Panc1 (cell line): Measurements from ENCODE around the gene FIBCD1. TPM values are rescaled to one million over a fixed set of nuclear protein-coding genes. Genes with fewer than 3 reads are reported as not detected.

ENCODE experiments used
- ATAC-seq: fragments of 200-7000 bp; cut with Tn5 transposase; 2 replicates; pipeline ENCODE4 v1.9.1; 2020; ENCODE audit warnings: mild to moderate bottlenecking, moderate library complexity
- BruUV-seq: library from RNA; stranded (reverse); fragments of 400-500 nt; replicated peaks from 2 replicates; lab custom pipeline; 2021; lab: Mats Ljungman, UMichigan
- CTCF ChIA-PET: fragments of 300-600 bp; sonication (Branson Sonifier 250); formaldehyde crosslinking; loops from one replicate; lab custom pipeline; 2022; ENCODE audit warnings: antibody characterized with exemption; lab: Charles Lee
- POLR2A ChIA-PET: fragments of 300-600 bp; sonication (Branson Sonifier 250); formaldehyde crosslinking; loops from one replicate; lab custom pipeline; 2022; ENCODE audit warnings: antibody characterized with exemption; lab: Charles Lee
- DNase-seq: peaks from one replicate; pipeline ENCODE4 v3.0.0-alpha.2; 2010; ENCODE audit warnings: low read depth, low spot score
- H3K27ac ChIP-seq: 2 replicates; pipeline ENCODE4 v1.5.1; 2011; ENCODE audit warnings: mild to moderate bottlenecking, low read length, inconsistent platforms
- H3K27me3 ChIP-seq: fragments of 200-500 bp; sonication (Bioruptor generic); 2 replicates; pipeline ENCODE4 v1.6.0; 2014; ENCODE audit warnings: low read length, inconsistent platforms; ENCODE audit not compliant: control insufficient read depth, insufficient read depth
- H3K36me3 ChIP-seq: fragments of 200-500 bp; sonication (Bioruptor generic); 2 replicates; pipeline ENCODE4 v1.5.1; 2014; ENCODE audit warnings: inconsistent platforms, mild to moderate bottlenecking, low read length, moderate library complexity; ENCODE audit not compliant: control insufficient read depth, insufficient read depth
- H3K4me1 ChIP-seq: 2 replicates; pipeline ENCODE4 v1.5.1; 2011; ENCODE audit warnings: inconsistent platforms, mild to moderate bottlenecking, low read length, moderate library complexity; ENCODE audit not compliant: control insufficient read depth, insufficient read depth
- H3K4me3 ChIP-seq, 2 experiments: 2 replicates each; pipeline ENCODE4 v1.5.1; 2011 to 2012; ENCODE audit warnings: low read depth in 2 of 2, low read length in 2 of 2, mild to moderate bottlenecking in 2 of 2, inconsistent platforms in 1 of 2, moderate library complexity in 1 of 2
- H3K9me3 ChIP-seq: fragments of 200-500 bp; sonication (Bioruptor generic); 2 replicates; pipeline ENCODE4 v1.5.1; 2014; ENCODE audit warnings: low read depth, mild to moderate bottlenecking, inconsistent platforms, low read length, moderate library complexity; ENCODE audit not compliant: control insufficient read depth, insufficient read depth
- POLR2AphosphoS5 ChIP-seq: IDR thresholded peaks from 2 replicates; pipeline ENCODE4 v1.6.1; 2012; ENCODE audit warnings: mild to moderate bottlenecking, low read depth, low read length, moderate library complexity
- REST ChIP-seq, 2 experiments: IDR thresholded peaks; 2 replicates each; pipeline ENCODE4 v1.6.1; 2011 to 2012; ENCODE audit warnings: low read depth in 2 of 2, control low read depth in 1 of 2, low read length in 1 of 2, mild to moderate bottlenecking in 1 of 2, moderate library complexity in 1 of 2; ENCODE audit not compliant: insufficient read depth in 1 of 2
- SIN3A ChIP-seq: IDR thresholded peaks from 2 replicates; pipeline ENCODE4 v1.6.1; 2012; ENCODE audit warnings: low read depth, mild to moderate bottlenecking, low read length, moderate library complexity, borderline replicate concordance; ENCODE audit not compliant: insufficient read depth
- TCF7L2 ChIP-seq: IDR thresholded peaks from 2 replicates; pipeline ENCODE4 v1.6.1; 2011; ENCODE audit warnings: mild to moderate bottlenecking, low read depth, low read length, inconsistent platforms
- in situ Hi-C: cut with HindIII; loops from 2 replicates; pipeline ENCODE4 v1.10.0; 2016; ENCODE audit warnings: low sequenced_read_pairs, low pct_unique_long_range_greater_than_20kb
- intact Hi-C: fragments of 100-400 bp; cut with micrococcal nuclease; formaldehyde crosslinking; loops from one replicate; pipeline ENCODE4 v1.10.0; 2022; ENCODE audit not compliant: unreplicated experiment
- total RNA-seq: library from RNA; stranded (reverse); gene quantifications from one replicate; pipeline ENCODE4 v1.2.1, GENCODE V29; 2021; ENCODE audit not compliant: unreplicated experiment
- TF ChIP-seq, protein P1 (sequence below): fragments of 450-650 bp; IDR thresholded peaks from 2 replicates; pipeline ENCODE4 v1.5.1; 2017; ENCODE audit warnings: mild to moderate bottlenecking

FIBCD1 gene
- total RNA-seq, 1 experiment from 2014 or later, result 16.3 TPM

GRCh38 chr9:130906735-130907416, 32.2 kb downstream of the FIBCD1 start:
- ATAC-seq, result no peak
- CTCF ChIA-PET, result interaction anchor here (0.6 kb wide), 1 partner anchor 41 kb away, joined by 5 read pairs; no protein-coding TSS in a partner anchor

DNA sequence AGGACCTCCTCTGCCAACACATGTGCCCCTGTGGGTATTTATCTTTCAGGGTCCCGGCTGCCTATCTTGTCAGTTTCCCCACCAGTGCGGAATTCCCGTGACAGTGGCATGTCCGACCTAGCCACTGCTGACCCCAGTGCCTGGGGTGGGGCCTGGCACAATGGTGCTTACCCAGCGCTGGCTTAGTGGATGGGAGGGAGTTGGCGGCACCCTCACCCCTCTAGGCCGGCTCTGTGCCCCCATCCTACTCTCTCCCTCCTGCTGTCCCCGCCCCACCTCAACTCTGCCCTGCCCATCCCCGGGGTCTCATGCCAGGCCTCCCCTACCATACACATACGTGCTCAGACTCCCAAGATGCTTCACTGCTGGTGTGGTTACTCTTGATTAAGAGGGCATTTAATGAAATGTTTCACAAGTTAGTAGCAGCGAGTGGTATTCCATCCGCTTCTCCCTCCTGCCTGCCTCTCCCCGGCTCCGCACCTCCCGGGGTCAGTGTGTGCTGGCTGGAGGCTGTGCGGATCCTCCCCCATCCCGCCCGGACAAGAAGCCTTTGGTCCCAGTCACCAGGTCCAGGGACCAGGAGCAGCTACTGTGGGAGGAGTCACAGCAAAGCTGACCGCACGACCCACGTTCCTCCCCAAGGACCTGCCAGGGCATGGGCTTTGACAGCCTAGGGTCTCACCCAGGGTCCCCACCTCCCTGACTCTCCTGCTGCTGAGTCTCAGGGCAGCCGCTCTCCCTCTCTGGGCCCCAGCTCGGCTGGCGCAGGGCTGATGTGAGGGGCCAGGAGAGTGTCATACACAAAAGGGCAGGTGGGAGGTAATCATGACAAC, 32.9 kb downstream of the FIBCD1 start:
- Histone ChIP-seq H3K9me3 (no peaks in the 10 kb centered on the region), H3K4me1 (no peaks in the 10 kb centered on the region), H3K36me3 (no peaks in the 10 kb centered on the region), H3K4me3 (no peak overlapping the region), H3K27me3 (no peaks in the 10 kb centered on the region), H3K27ac (no peak overlapping the region)
- intact Hi-C loops, result no loop called here
- BruUV-seq, result no TSS peak
- no peak for ATAC-seq
- in situ Hi-C loops, result no loop called here
- ChIA-PET CTCF (no interaction called here), POLR2A (no interaction called here)
- DNase-seq, result no peak
- TF ChIP-seq TCF7L2 (no peak), REST (IDR thresholded peaks at IDR 0.05; ENCODE audit: insufficient read depth in 1 of 2, low read depth in 2 of 2, low read length in 1 of 2) (no peak), SIN3A (no peak), POLR2AphosphoS5 (no peak)
- TF ChIP-seq, protein P1, sequence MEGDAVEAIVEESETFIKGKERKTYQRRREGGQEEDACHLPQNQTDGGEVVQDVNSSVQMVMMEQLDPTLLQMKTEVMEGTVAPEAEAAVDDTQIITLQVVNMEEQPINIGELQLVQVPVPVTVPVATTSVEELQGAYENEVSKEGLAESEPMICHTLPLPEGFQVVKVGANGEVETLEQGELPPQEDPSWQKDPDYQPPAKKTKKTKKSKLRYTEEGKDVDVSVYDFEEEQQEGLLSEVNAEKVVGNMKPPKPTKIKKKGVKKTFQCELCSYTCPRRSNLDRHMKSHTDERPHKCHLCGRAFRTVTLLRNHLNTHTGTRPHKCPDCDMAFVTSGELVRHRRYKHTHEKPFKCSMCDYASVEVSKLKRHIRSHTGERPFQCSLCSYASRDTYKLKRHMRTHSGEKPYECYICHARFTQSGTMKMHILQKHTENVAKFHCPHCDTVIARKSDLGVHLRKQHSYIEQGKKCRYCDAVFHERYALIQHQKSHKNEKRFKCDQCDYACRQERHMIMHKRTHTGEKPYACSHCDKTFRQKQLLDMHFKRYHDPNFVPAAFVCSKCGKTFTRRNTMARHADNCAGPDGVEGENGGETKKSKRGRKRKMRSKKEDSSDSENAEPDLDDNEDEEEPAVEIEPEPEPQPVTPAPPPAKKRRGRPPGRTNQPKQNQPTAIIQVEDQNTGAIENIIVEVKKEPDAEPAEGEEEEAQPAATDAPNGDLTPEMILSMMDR, result no peak

More at GRCh38 chr9:130906735-130907416, 32.2 kb downstream of the FIBCD1 start:
- no peaks in the 10 kb centered on the region for H3K9me3 ChIP-seq
- no peak overlapping the region for H3K27ac ChIP-seq
- in situ Hi-C loops, result no loop called here
- no peak for DNase-seq
- H3K4me1 ChIP-seq, result no peaks in the 10 kb centered on the region
- H3K27me3 ChIP-seq, result no peaks in the 10 kb centered on the region
- H3K36me3 ChIP-seq, result no peaks in the 10 kb centered on the region
- BruUV-seq, result no TSS peak
- H3K4me3 ChIP-seq, result no peak overlapping the region
- intact Hi-C loops, result no loop called here
- TF ChIP-seq, protein P1, result no peak
- TF ChIP-seq TCF7L2 (no peak), POLR2AphosphoS5 (no peak), SIN3A (no peak), REST (IDR thresholded peaks at IDR 0.05; ENCODE audit: insufficient read depth in 1 of 2, low read depth in 2 of 2, low read length in 1 of 2) (no peak)
- POLR2A ChIA-PET, result no interaction called here
